ENCODE data around the gene MAD1L1. TPM values are rescaled to one million over a fixed set of nuclear protein-coding genes. Genes with fewer than 3 reads are reported as not detected.
A peak's percentile ranks its signal among the peaks of the same experiment; 100 is the strongest.

Gene MAD1L1
- total RNA-seq, 1 experiment from 2014 or later = 50.8 TPM

DNA sequence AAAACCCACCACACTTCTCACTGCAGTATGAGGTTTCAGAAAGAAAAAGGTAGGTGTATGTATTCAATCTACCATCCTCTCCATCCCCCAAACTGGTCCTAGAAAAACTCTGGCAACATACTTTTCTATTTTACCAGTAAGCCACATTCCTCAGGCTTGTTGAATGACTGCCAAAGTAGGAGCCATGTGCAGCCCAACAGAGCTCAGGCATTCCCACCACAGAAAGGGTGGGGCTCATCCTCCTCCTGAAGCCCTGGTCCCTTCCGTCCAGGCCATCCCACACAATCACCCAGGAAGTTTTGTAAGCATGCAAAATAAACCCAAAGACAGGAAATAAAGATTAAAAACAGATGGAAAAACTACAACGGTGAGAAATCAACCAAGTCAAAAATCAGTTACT, 57.2 kb downstream of the MAD1L1 start:
- CTCF ChIA-PET = interaction anchor here (0.6 to 1.0 kb wide), 6 partner anchors 9 to 714 kb away, joined by 3 to 29 read pairs (median 6); no protein-coding TSS in a partner anchor

DNA sequence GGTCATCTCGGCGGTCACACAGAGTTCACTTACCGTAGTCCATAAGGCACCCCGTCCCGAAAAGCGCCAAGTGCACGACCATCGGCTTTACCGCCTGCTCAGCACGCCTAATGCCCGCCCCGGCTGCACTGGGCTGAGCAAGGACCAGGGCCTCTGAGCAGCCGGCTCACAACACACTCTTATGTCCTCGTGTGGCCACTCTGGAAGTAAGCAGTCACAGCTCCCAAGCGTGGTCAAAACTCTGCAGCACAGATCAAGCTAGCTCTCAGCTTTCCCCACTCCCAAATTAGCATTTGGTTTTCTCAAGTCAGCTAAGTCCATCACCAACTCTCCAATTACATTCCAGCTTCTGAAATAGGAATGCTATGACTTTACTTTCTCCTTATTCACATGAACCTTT, 57.7 kb downstream of the MAD1L1 start:
- Histone ChIP-seq H3K4me2 (no peak overlapping the region), H3K4me1 (replicated peaks; ENCODE audit: insufficient read depth) (no peaks in the 10 kb centered on the region), H3K79me2 (ENCODE audit: low read depth) (no peaks in the 10 kb centered on the region), H3K27me3 (ENCODE audit: insufficient read depth, low read depth) (no peaks in the 10 kb centered on the region), H3K27ac (no peak overlapping the region), H2AFZ (no peak overlapping the region), H3K4me3 (no peak overlapping the region), H3K9me3 (ENCODE audit: insufficient read depth, low read depth) (no peaks in the 10 kb centered on the region), H3K36me3 (ENCODE audit: low read depth) (no peaks in the 10 kb centered on the region), H3F3A (ENCODE audit: insufficient read depth, low read depth) (0 out of 2 replicates have a peak, but pooled peaks cover 8% of the 10 kb centered on the region), H3K9me2 (ENCODE audit: insufficient read depth) (no peaks in the 10 kb centered on the region), H4K20me1 (ENCODE audit: insufficient read depth) (no peaks in the 10 kb centered on the region; the same call in 1 of the 2 replicates)
- TF ChIP-seq, protein P1, sequence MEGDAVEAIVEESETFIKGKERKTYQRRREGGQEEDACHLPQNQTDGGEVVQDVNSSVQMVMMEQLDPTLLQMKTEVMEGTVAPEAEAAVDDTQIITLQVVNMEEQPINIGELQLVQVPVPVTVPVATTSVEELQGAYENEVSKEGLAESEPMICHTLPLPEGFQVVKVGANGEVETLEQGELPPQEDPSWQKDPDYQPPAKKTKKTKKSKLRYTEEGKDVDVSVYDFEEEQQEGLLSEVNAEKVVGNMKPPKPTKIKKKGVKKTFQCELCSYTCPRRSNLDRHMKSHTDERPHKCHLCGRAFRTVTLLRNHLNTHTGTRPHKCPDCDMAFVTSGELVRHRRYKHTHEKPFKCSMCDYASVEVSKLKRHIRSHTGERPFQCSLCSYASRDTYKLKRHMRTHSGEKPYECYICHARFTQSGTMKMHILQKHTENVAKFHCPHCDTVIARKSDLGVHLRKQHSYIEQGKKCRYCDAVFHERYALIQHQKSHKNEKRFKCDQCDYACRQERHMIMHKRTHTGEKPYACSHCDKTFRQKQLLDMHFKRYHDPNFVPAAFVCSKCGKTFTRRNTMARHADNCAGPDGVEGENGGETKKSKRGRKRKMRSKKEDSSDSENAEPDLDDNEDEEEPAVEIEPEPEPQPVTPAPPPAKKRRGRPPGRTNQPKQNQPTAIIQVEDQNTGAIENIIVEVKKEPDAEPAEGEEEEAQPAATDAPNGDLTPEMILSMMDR (conservative IDR thresholded peaks at IDR 0.05) = no peak
- TF ChIP-seq EZH2 (IDR thresholded peaks at IDR 0.05; ENCODE audit: low read depth) = no peak
- DNase-seq = no peak
- intact Hi-C loops (cut with micrococcal nuclease; ENCODE audit: unreplicated experiment) = no loop called here
- ChIA-PET CTCF (interaction anchor here (0.6 to 1.0 kb wide), 5 partner anchors 20 to 713 kb away, joined by 3 to 29 read pairs (median 8); no protein-coding TSS in a partner anchor), POLR2A (ENCODE audit: unreplicated experiment) (interaction anchor here (0.6 to 0.7 kb wide), 3 partner anchors 9 to 546 kb away, joined by 3 to 34 read pairs (median 13); no protein-coding TSS in a partner anchor)
- BruUV-seq (replicated peaks) = no TSS peak

More for the DNA sequence above, 57.2 kb downstream of the MAD1L1 start:
- H3K27ac ChIP-seq = no peak overlapping the region
- H3F3A ChIP-seq (ENCODE audit: insufficient read depth, low read depth) = 0 out of 2 replicates have a peak, but pooled peaks cover 8% of the 10 kb centered on the region
- H3K4me1 ChIP-seq (replicated peaks; ENCODE audit: insufficient read depth) = no peaks in the 10 kb centered on the region
- H3K36me3 ChIP-seq (ENCODE audit: low read depth) = no peaks in the 10 kb centered on the region
- H3K79me2 ChIP-seq (ENCODE audit: low read depth) = no peaks in the 10 kb centered on the region
- no peak overlapping the region for H3K4me3 ChIP-seq
- POLR2A ChIA-PET (ENCODE audit: unreplicated experiment) = interaction anchor here (0.6 to 0.7 kb wide), 4 partner anchors 8 to 547 kb away, joined by 3 to 34 read pairs (median 8); no protein-coding TSS in a partner anchor
- H2AFZ ChIP-seq = no peak overlapping the region
- H4K20me1 ChIP-seq (ENCODE audit: insufficient read depth) = no peaks in the 10 kb centered on the region; the same call in 1 of the 2 replicates
- TF ChIP-seq EZH2 (IDR thresholded peaks at IDR 0.05; ENCODE audit: low read depth) = no peak
- TF ChIP-seq, protein P1 (conservative IDR thresholded peaks at IDR 0.05) = no peak
- no peaks in the 10 kb centered on the region for H3K9me2 ChIP-seq (ENCODE audit: insufficient read depth)
- DNase-seq = peak; percentile 53 to 84
- no peaks in the 10 kb centered on the region for H3K9me3 ChIP-seq (ENCODE audit: insufficient read depth, low read depth)
- H3K4me2 ChIP-seq = no peak overlapping the region
- intact Hi-C loops (cut with micrococcal nuclease; ENCODE audit: unreplicated experiment) = no loop called here
- BruUV-seq (replicated peaks) = no TSS peak
- no peaks in the 10 kb centered on the region for H3K27me3 ChIP-seq (ENCODE audit: insufficient read depth, low read depth)

DNA sequence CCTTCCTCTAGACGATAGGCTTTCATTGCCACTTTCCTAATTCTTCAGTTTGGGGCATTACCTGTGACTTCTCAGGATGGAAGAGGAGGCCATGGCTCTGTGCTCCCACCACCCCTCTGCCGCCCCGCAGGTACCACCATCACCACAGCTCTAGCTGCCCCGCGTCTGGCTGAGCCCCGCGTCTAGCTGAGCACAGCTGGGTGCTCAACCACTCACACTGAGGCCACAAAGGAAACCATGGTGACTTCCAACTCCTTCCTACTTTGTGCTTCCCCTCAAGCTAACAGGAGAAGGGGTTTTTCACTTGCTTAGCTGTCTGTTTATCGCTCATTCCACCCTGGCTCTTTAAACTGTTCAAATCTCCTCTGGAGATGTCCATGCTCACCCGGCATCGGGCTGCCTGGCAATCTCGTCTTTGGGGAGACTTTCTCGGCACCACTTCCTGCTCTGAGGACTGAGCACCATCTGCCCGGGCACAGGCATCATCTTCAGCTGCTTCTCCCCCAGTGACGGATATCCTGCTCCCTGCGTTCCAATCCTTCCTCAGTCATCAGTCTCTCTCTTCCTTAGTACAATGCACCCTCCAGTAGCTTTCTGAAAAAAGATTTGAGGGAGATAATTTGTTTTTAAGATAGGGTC, 59.4 kb downstream of the MAD1L1 start:
- DNase-seq = no peak
- H3K4me1 ChIP-seq (replicated peaks; ENCODE audit: insufficient read depth) = no peaks in the 10 kb centered on the region
- no peak overlapping the region for H3K27ac ChIP-seq
- no peak for TF ChIP-seq EZH2 (IDR thresholded peaks at IDR 0.05; ENCODE audit: low read depth)
- TF ChIP-seq, protein P1 (conservative IDR thresholded peaks at IDR 0.05) = no peak
- no peaks in the 10 kb centered on the region for H3K79me2 ChIP-seq (ENCODE audit: low read depth)
- H3K4me3 ChIP-seq = no peak overlapping the region
- no peaks in the 10 kb centered on the region for H3K36me3 ChIP-seq (ENCODE audit: low read depth)
- H3K9me3 ChIP-seq (ENCODE audit: insufficient read depth, low read depth) = no peaks in the 10 kb centered on the region
- ChIA-PET CTCF (no interaction called here), POLR2A (ENCODE audit: unreplicated experiment) (no interaction called here)
- H3K9me2 ChIP-seq (ENCODE audit: insufficient read depth) = no peaks in the 10 kb centered on the region
- H3F3A ChIP-seq (ENCODE audit: insufficient read depth, low read depth) = 0 out of 2 replicates have a peak, but pooled peaks cover 8% of the 10 kb centered on the region
- no peak overlapping the region for H3K4me2 ChIP-seq
- intact Hi-C loops (cut with micrococcal nuclease; ENCODE audit: unreplicated experiment) = no loop called here
- no peaks in the 10 kb centered on the region for H3K27me3 ChIP-seq (ENCODE audit: insufficient read depth, low read depth)
- BruUV-seq (replicated peaks) = no TSS peak
- H4K20me1 ChIP-seq (ENCODE audit: insufficient read depth) = no peaks in the 10 kb centered on the region; the same call in 1 of the 2 replicates
- H2AFZ ChIP-seq = no peak overlapping the region

Measured in PC-9 (cell line).